Erythroblast (primary cell): ENCODE results near the gene UBE2G2.

Experiments used
- GATA1 ChIP-seq: IDR thresholded peaks from 2 replicates; pipeline ENCODE4 v1.6.1; 2011; ENCODE audit warnings: low read depth, mild to moderate bottlenecking, control low read depth, low read length, moderate library complexity
- POLR2A ChIP-seq: IDR thresholded peaks from 2 replicates; pipeline ENCODE4 v1.6.1; 2011; ENCODE audit warnings: mild to moderate bottlenecking, low read length

DNA sequence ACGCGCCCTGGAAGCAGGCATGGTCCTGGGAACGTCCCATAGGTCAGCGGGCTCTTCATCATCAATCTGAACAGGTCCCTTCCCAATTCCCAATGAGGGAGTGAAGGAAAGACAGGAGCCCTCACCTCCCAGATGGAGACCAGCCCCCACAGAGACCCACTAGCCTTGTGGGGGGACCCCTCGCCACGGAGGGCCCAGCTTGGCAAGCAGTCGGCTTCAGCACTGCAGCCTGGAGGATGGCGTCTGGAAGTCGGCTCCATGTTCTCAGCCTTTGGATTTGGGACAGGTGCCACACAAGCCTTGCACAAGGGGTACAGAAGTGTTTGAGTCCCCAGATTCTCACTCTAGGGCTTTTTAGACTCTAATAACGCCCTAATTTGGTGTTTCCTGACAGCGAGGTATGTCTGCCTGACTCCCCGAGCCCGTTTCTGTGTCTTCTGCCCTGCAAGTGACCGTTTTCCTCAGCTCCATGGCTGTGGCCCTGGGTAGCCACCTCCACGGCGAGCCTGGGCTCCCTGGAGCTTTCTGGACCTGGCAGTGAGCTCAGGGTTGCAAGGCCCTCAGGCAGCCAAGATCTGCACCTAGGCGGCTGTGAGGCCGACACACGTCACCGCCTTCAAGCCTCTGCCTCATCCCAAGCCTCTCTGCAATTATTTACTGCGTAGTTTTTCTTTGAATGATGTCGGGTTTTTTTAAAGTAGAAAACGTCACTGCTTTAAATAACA lies 41.3 kb upstream of the UBE2G2 start:
- TF ChIP-seq POLR2A (no peak), GATA1 (no peak)
